ENCODE results near the gene F8A2.

The F8A2 gene

DNA sequence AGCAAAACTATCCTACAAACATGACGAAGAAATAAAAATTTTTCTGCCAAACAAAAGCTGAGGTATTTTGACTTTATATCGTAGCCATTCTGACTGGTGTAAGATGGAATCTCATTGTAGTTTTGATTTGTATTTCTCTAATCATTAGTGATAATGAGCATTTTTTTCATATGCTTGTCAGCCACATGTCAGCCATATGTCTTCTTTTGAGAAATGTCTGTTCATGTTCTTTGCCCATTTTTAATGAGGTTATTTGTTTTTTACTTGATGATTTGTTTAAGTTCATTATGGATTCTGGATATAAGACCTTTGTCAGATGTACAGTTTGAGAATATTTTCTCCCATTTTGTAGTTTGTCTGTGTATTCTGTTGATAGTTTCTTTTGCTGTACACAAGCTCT, 24.5 kb downstream of the F8A2 start:
- no peak overlapping the region for H3K4me3 ChIP-seq (ENCODE audit: low read depth, low read length)
- TF ChIP-seq, protein P1, sequence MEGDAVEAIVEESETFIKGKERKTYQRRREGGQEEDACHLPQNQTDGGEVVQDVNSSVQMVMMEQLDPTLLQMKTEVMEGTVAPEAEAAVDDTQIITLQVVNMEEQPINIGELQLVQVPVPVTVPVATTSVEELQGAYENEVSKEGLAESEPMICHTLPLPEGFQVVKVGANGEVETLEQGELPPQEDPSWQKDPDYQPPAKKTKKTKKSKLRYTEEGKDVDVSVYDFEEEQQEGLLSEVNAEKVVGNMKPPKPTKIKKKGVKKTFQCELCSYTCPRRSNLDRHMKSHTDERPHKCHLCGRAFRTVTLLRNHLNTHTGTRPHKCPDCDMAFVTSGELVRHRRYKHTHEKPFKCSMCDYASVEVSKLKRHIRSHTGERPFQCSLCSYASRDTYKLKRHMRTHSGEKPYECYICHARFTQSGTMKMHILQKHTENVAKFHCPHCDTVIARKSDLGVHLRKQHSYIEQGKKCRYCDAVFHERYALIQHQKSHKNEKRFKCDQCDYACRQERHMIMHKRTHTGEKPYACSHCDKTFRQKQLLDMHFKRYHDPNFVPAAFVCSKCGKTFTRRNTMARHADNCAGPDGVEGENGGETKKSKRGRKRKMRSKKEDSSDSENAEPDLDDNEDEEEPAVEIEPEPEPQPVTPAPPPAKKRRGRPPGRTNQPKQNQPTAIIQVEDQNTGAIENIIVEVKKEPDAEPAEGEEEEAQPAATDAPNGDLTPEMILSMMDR (IDR thresholded peaks at IDR 0.05; ENCODE audit: insufficient read depth, low read depth, low read length, missing control alignments) = no peak
- no peak for DNase-seq (ENCODE audit: low read depth)

DNA sequence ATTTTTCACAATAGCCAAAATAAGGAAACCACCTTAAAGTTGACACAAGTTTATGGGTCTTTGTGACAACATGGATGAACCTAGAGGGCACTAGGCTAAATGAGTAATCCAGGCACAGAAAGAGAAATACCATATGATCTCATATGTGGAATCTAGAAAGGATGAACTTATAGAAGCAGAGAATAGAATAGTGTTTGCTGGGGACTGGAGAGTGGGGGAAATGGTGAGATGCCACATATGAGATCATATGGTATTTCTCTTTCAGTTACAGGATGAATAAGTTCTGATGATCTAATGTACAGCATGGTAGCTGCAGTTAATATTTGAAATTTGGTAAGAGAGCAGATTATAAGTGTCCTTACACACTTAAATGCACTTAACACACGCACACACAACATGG, 35.9 kb downstream of the F8A2 start:
- DNase-seq (ENCODE audit: low read depth) = no peak
- TF ChIP-seq, protein P1 (IDR thresholded peaks at IDR 0.05; ENCODE audit: insufficient read depth, low read depth, low read length, missing control alignments) = no peak
- no peak overlapping the region for H3K4me3 ChIP-seq (ENCODE audit: low read depth, low read length)

Data from GM12865 (cell line).